ENCODE results near the gene IFT57.

GRCh38 chr3:108131475-108132134 lies 90.6 kb downstream of the IFT57 start:
- TF ChIP-seq YY1 (IDR thresholded peaks at IDR 0.05; ENCODE audit: low read depth, low read length) (no peak), EZH2 (IDR thresholded peaks at IDR 0.05; ENCODE audit: low read depth, low read length, severe bottlenecking) (no peak), CREB1 (IDR thresholded peaks at IDR 0.05) (no peak), CEBPB (IDR thresholded peaks at IDR 0.05; ENCODE audit: low read depth, low read length) (no peak), CTCF (IDR thresholded peaks at IDR 0.05; ENCODE audit: control extremely low read depth in 1 of 3, insufficient read depth in 1 of 3, low read depth in 1 of 3, low read length in 3 of 3) (no peak), POLR2A (IDR thresholded peaks at IDR 0.05; ENCODE audit: control extremely low read depth in 1 of 2, low read depth in 2 of 2, low read length in 2 of 2) (no peak), GABPA (IDR thresholded peaks at IDR 0.05; ENCODE audit: borderline replicate concordance, insufficient read depth, low read length) (no peak), ATF3 (IDR thresholded peaks at IDR 0.05; ENCODE audit: insufficient read depth, low read depth, low read length) (no peak)
